NCI-H510A treated with DMSO at 0.1 percent for 48 hours (cell line): ENCODE data around the gene ADAMTS9.

Source experiments
- DNase-seq: peaks from one replicate; lab custom pipeline; 2025; lab: John Stamatoyannopoulos, UW

The ADAMTS9 gene

DNA sequence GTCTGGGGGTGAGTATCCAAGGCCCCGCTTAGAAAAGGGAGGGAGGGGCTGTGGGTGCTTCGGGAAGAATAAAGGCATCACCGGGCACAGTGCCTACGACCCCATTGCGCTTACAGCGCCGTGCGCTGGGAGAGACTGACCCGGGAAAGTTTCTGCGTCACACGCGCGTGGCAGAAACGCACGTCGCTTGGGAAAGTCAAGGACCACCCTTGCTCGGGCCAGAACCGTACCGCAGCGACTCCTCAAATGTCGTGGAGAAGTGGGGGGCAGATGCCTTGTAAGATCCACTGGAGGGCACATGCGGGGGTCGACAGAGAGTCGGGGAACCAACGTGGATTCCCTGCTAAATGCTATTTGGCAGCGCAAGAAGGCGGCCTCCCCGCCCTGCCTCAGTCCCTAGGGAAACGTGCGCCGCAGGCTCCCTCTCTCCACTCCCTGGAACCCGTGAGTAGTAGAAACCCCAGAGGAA, 2.4 kb downstream of the ADAMTS9 start:
- no peak for DNase-seq

DNA sequence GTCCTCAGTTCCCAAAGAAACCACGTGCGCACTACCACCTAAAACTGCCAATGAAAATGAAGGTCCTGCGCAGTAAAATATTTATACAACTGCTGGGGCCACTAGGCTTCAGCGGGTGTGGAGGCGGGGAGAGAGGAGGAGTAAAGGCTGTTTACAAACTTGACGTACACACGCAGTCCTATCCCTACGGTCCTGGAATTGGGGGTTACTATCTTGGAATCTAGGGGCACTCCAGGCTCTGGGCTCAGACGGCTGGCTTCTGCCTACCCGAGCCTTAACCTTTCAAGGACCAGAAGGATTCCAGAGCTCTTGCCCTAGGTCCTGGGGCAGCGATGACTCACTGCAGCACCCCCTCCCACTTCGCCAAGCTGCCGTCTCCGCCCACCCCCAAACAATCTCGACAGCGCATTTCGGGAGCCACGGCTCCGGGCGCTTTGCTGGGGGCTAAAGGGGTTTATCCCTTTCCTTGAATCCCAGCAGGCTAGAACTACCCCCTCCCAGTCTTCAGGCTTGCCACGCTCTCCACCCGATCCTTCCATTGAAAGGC, 3.0 kb downstream of the ADAMTS9 start:
- DNase-seq = no peak

DNA sequence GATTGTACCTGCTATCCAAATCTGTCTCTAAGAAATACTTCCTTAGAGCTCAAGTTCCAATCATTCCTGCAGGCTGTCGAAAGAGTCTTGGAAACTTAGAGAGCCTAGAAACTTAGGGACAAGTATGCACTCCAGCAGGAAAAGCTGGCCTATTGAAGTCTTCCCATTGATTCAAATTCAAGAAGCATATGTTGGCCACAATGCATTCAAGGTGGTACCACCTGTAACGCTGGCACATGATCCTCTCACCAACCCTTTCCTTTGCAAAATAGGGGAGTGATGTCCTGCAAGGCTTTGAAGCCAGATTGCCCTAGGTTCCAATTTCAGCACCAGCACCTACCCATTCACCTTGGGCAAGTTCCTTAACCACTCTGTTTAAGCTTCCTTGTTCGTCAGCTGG, 6.0 kb downstream of the ADAMTS9 start:
- no peak for DNase-seq

DNA sequence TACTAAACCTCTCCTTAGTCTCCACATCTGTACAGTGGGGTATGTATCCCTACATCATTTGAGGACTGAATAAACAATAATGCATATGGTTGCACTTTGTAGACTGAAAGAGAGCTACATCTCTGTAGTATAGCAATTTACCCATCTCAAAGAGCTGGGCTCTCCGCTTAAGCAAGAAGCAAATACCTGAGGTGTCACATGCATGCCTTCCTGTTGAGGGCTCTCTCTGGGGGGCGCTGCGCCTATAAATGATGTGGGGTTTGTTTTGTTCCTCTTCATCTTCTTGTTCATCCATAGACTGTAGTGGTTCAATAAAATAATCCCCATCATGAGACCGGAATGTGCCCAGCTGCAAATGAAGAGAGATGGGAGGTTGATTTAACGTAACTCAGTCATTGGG, 6.8 kb downstream of the ADAMTS9 start:
- DNase-seq = no peak

DNA sequence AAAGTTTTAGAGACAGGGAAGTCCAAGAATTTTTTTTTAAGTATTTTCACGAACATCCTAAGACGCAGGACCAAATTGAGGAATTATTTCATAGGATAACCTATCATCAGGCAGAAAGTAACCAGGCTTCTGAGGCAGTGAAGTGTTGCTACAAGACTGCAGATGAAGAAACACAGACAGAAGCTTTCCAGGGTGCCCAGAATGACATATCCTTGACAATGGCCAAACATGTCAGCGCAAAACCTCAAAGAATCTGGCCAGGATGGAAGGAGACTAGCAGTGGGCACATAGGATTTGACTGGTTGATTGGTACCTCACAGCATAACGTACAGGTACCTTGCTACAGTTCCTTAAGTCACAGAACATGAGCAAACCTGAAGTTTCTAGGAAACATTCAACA, 7.5 kb downstream of the ADAMTS9 start:
- DNase-seq = no peak

DNA sequence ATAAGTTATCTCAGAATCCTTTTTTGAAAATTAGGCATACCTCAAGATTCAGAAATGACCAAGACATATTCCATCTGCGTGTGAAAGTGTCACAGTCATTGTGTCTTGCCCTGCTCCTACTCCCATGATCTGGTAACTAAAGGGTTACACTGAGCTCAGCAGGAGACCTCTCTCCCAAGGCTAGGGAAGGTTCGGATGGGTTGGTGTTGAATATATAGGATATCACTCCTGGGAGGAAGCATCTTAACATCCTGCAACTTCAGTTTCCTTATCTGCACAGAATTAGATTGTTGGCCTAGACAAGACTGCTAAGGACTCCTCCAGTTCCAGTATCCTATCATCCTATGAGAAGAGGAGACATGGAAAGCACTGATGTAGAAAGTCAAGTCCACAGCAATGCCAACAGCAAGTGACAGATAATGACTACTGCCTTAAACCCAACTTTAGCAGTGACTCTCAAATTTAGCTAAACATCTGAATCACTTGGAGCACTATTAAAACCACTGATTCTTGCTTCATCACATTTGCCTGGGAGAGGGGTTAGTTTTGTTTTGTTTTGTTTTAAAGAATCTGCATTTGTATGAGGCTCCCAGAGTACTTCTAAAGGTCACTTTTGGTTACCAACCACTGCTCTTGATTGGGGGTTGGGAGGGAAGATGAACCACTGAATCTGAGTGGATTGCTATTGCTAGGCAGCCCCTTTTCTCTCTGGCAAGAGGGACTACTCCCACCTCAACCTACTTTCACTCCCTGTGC, 9.7 kb downstream of the ADAMTS9 start:
- no peak for DNase-seq

DNA sequence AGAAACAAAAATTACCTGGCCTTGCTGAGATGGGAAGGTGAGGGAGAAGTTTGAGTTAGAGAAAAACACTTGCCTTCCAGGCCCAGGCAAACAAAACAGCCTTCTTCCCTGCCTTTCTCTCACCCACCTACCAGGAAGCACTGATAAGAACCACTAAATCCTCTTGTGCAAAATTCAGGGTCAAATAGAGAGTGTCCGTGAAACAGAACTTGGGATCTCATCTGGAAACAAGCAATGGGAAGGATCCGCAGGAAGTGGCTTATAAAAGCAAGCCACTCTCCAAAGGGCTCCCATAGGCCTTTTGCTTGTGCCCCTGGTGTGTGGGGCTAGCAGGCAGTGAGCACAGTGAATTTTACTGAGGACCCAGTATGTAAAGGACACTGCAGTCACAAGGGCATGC, 11.0 kb downstream of the ADAMTS9 start:
- DNase-seq = no peak

- DNase-seq = no peak
Measured at GRCh38 chr3:64675687-64676247, 12.0 kb downstream of the ADAMTS9 start.

GRCh38 chr3:64674591-64675076, 13.2 kb downstream of the ADAMTS9 start:
- DNase-seq = no peak

DNA sequence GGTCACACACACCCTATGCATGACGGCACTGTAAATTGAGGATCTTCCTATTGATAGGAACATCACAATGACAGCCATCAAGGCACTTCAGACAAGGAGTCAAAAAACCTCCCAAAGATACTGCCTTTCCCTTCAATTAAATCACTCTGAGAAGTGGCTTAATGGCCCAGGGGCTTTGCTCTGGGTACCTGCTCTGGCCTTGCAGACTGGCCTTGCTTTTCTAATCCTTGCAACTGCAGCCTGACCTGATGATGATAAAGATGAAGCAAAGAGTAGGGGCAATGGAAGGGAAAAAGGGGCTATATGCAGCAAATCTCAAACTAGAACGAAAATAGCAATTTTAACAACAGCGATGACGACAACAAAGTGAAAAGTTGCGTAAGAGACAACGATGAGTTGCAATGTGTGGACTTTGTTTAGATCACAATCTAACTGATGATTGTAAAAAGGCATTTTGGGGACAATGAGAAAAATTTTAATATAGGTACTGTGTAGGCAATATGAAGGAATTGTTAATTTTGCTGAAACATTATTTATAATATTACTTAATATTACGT, 14.6 kb downstream of the ADAMTS9 start:
- DNase-seq = no peak

DNA sequence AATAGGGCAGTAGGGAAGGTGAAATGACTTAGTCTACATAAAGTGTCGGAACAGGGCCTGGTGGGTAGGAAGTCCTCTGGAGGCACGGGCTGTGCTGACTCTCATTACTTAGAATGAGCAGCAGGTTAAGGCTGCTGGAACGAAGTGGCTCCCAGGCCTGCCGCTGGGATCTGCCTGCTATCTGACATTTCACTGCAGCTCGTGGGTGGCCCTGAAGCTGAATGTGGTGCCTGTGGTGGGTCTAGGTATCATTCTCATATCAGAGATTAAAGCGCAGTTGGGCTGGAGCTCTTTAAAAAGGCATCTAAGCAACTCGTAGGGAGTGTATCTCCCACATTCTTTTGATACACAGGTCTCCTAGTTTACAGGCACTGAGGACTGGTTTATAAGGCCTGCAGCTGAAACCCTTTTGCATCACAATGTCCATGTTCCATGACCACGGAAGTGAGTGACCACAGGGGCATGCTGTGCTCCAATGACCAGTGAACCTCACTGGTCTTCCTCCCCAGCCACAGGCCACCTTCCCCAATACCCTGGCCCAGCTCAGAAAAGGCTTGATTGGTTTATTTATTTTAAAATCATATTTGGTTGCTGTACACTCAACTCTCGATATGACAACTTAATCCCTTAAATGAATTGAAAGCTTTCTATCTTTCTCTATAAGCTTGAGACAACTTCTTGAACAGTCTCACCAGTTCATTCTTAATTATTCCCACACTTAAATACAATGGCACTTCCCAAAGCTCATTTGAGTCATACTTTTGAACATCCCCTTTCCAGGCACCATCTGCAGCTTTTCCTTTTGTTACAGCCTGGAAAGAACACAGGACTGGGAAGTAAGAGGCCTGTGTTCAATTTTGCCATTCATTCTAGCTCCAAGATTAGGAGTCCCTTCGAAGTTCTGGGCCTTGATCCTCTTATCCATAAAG, 19.0 kb downstream of the ADAMTS9 start:
- no peak for DNase-seq

GRCh38 chr3:64667887-64668581, 19.8 kb downstream of the ADAMTS9 start:
- DNase-seq = no peak

GRCh38 chr3:64667138-64667537, 20.7 kb downstream of the ADAMTS9 start:
- no peak for DNase-seq

DNA sequence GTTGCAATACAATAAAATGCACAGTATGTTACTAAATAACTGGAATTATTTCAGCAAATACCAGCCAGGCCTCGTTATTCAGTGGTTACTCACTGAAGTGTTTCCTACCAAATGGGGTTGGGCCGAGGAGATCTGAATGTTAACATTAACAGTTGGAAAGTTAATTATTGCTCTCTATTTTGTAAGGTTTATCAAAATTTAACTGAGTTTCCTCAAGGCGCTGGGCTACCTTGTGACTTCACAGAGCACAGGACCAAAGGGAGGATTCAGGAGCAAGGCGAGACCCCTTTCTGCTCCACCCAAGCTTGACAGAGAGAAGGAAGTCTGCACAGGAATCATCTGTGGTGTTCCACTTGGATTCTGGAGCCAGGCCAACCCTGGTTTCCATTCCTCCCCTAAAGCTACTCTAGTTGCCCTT, 21.6 kb downstream of the ADAMTS9 start:
- no peak for DNase-seq

GRCh38 chr3:64664397-64664796, 23.4 kb downstream of the ADAMTS9 start:
- no peak for DNase-seq

GRCh38 chr3:64659617-64659978, 28.2 kb downstream of the ADAMTS9 start:
- no peak for DNase-seq

- DNase-seq = no peak
Measured at GRCh38 chr3:64658001-64658400, 29.8 kb downstream of the ADAMTS9 start.

DNA sequence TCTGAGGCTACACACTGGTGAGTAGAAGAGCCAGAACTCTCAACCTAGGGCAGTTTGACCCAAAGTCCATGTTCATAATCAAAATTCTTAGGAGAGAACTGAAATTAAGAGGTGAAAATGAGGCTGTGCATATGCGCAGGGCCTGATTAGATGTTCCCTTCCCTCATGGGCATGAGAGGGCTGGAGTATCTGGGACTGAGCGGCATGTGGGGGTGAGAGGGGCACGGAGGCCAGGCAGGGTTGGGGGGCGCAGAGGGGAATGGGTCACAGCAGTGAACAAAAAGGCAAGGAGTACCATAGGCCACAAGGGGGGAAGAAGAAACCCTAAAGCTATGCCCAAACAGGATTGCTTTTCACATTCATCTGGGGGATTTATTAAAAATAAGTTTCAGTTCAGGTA, 31.3 kb downstream of the ADAMTS9 start:
- DNase-seq = no peak

- no peak for DNase-seq
Measured at GRCh38 chr3:64655160-64655559, 32.6 kb downstream of the ADAMTS9 start.

DNA sequence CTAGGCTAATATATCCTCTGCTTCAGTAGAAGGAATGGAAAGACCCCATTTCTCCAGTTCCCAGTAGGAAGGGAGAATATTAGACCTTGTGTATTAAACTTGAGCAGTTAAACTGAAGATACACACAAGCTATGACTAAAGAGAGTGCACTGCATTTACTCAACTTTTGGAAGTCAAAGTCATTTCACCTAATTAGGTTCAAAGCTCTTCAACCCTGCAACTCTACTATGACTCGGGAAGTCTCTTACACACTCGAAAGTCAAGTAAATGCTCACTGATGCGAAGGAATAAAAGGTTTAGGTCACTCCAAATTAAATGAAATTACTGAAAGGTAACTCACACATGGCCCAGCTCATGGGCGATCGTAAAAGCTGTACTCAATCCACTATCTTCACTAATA, 33.8 kb downstream of the ADAMTS9 start:
- DNase-seq = no peak

GRCh38 chr3:64653101-64653500, 34.7 kb downstream of the ADAMTS9 start:
- no peak for DNase-seq
